ENCODE data around the gene DNHD1. TPM values are rescaled to one million over a fixed set of nuclear protein-coding genes. Genes with fewer than 3 reads are reported as not detected.
A peak's percentile ranks its signal among the peaks of the same experiment; 100 is the strongest.

The DNHD1 gene
- total and polyA plus RNA-seq, 9 of the 15 experiments (the other 6 are each of a cell fraction or from before 2014, with no cell fraction given): 0.82 to 9.7 (median 3.8) TPM

GRCh38 chr11:6619004-6619745, 122.1 kb downstream of the DNHD1 start, which contains the start of gene TPP1 (continued):
- TF ChIP-seq HES1 (IDR thresholded peaks at IDR 0.05; ENCODE audit: low read depth): peak; percentile 58; the same call in 1 of the 2 replicates
- no peak for TF ChIP-seq ZNF785 (CRISPR knock-in tag; IDR thresholded peaks at IDR 0.05)
- TF ChIP-seq JUN (IDR thresholded peaks at IDR 0.05; ENCODE audit: borderline replicate concordance, low read depth, low read length): no peak
- no peak for TF ChIP-seq JUN (CRISPR knock-in tag; IDR thresholded peaks at IDR 0.05; ENCODE audit: borderline replicate concordance)
- TF ChIP-seq FOXJ3 (CRISPR knock-in tag; IDR thresholded peaks at IDR 0.05): no peak
- TF ChIP-seq ZBTB40 (IDR thresholded peaks at IDR 0.05): no peak
- TF ChIP-seq ZBTB40 (CRISPR knock-in tag; IDR thresholded peaks at IDR 0.05): no peak
- no peak for TF ChIP-seq TCF7 (IDR thresholded peaks at IDR 0.05; ENCODE audit: borderline replicate concordance)
- peak; percentile 89 for TF ChIP-seq SP1 (CRISPR knock-in tag; IDR thresholded peaks at IDR 0.05)
- TF ChIP-seq HDAC6 (IDR thresholded peaks at IDR 0.05; ENCODE audit: low read depth, low read length): no peak
- peak; percentile 95 for TF ChIP-seq TFE3 (CRISPR knock-in tag; IDR thresholded peaks at IDR 0.05)
- no peak for TF ChIP-seq ZNF175 (CRISPR knock-in tag; IDR thresholded peaks at IDR 0.05; ENCODE audit: low read depth)
- TF ChIP-seq KAT7 (CRISPR knock-in tag; IDR thresholded peaks at IDR 0.05; ENCODE audit: borderline replicate concordance): no peak
- no peak for TF ChIP-seq NR0B1 (IDR thresholded peaks at IDR 0.05; ENCODE audit: partially characterized antibody)
- no peak for TF ChIP-seq CHD1 (IDR thresholded peaks at IDR 0.05; ENCODE audit: low read length)
